ENCODE measurements around the gene CLCN5. TPM values are rescaled to one million over a fixed set of nuclear protein-coding genes. Genes with fewer than 3 reads are reported as not detected.

The CLCN5 gene
- total and polyA plus RNA-seq, 2 of the 13 experiments (the other 11 are each of a cell fraction or from before 2014, with no cell fraction given): 7.8 to 27.3 TPM

DNA sequence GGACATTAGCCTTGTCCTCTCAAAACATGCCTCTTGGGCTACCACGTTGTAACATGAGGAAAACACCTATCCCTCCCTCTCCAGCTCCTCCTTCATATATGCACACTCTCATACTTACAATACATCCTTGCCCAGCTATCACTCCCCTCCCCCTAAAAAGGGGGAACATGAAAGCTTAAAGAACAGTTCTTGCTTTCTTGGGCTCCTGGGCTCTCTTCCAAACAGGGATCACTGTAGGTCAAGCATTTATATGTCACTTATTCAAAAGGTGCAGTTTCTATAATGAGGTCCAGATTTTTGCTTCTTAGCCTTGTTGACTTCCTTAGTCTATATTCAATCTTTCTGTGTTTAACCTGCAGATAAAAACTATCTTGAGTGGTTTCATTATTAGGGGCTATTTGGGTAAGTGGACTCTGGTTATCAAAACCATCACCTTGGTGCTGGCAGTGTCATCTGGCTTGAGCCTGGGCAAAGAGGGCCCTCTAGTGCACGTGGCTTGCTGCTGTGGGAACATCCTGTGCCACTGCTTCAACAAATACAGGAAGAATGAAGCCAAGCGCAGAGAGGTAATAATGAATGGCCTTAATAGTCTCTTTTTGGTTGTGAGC is 159.0 kb downstream of the CLCN5 start:
- Histone ChIP-seq H3K36me3 (replicated peaks in 1 of 2; ENCODE audit: control insufficient read depth in 1 of 2, insufficient read depth in 2 of 2, low read length in 2 of 2) (no peaks in the 10 kb centered on the region; a peak in 1 of 5 replicates), H3K4me2 (ENCODE audit: low read depth, low read length) (no peak overlapping the region), H3K79me2 (ENCODE audit: insufficient read depth, low read length) (no peaks in the 10 kb centered on the region), H3K4me3 (replicated peaks in 1 of 3; ENCODE audit: insufficient read depth in 1 of 3, low read depth in 2 of 3, low read length in 3 of 3) (no peak overlapping the region), H2AFZ (ENCODE audit: low read length) (no peak overlapping the region), H3K27ac (ENCODE audit: extremely low read length, insufficient read depth, low read length) (no peak overlapping the region), H3K27me3 (ENCODE audit: control insufficient read depth in 1 of 2, insufficient read depth in 2 of 2, low read length in 2 of 2) (no peaks in the 10 kb centered on the region), H3K9me3 (ENCODE audit: low read length) (no peaks in the 10 kb centered on the region), H3K4me1 (ENCODE audit: insufficient read depth, low read length) (no peaks in the 10 kb centered on the region), H3K9ac (ENCODE audit: insufficient read depth, low read depth, low read length) (no peak overlapping the region), H4K20me1 (ENCODE audit: insufficient read depth, low read length) (no peaks in the 10 kb centered on the region)
- TF ChIP-seq, protein P1, sequence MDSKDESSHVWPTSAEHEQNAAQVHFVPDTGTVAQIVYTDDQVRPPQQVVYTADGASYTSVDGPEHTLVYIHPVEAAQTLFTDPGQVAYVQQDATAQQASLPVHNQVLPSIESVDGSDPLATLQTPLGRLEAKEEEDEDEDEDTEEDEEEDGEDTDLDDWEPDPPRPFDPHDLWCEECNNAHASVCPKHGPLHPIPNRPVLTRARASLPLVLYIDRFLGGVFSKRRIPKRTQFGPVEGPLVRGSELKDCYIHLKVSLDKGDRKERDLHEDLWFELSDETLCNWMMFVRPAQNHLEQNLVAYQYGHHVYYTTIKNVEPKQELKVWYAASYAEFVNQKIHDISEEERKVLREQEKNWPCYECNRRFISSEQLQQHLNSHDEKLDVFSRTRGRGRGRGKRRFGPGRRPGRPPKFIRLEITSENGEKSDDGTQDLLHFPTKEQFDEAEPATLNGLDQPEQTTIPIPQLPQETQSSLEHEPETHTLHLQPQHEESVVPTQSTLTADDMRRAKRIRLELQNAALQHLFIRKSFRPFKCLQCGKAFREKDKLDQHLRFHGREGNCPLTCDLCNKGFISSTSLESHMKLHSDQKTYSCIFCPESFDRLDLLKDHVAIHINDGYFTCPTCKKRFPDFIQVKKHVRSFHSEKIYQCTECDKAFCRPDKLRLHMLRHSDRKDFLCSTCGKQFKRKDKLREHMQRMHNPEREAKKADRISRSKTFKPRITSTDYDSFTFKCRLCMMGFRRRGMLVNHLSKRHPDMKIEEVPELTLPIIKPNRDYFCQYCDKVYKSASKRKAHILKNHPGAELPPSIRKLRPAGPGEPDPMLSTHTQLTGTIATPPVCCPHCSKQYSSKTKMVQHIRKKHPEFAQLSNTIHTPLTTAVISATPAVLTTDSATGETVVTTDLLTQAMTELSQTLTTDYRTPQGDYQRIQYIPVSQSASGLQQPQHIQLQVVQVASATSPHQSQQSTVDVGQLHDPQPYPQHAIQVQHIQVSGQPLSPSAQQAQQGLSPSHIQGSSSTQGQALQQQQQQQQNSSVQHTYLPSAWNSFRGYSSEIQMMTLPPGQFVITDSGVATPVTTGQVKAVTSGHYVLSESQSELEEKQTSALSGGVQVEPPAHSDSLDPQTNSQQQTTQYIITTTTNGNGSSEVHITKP (CRISPR knock-in tag; IDR thresholded peaks at IDR 0.05; ENCODE audit: low read depth): no peak
- TF ChIP-seq STAG1 (CRISPR knock-in tag; IDR thresholded peaks at IDR 0.05): peak; percentile 76
- TF ChIP-seq, protein P2, sequence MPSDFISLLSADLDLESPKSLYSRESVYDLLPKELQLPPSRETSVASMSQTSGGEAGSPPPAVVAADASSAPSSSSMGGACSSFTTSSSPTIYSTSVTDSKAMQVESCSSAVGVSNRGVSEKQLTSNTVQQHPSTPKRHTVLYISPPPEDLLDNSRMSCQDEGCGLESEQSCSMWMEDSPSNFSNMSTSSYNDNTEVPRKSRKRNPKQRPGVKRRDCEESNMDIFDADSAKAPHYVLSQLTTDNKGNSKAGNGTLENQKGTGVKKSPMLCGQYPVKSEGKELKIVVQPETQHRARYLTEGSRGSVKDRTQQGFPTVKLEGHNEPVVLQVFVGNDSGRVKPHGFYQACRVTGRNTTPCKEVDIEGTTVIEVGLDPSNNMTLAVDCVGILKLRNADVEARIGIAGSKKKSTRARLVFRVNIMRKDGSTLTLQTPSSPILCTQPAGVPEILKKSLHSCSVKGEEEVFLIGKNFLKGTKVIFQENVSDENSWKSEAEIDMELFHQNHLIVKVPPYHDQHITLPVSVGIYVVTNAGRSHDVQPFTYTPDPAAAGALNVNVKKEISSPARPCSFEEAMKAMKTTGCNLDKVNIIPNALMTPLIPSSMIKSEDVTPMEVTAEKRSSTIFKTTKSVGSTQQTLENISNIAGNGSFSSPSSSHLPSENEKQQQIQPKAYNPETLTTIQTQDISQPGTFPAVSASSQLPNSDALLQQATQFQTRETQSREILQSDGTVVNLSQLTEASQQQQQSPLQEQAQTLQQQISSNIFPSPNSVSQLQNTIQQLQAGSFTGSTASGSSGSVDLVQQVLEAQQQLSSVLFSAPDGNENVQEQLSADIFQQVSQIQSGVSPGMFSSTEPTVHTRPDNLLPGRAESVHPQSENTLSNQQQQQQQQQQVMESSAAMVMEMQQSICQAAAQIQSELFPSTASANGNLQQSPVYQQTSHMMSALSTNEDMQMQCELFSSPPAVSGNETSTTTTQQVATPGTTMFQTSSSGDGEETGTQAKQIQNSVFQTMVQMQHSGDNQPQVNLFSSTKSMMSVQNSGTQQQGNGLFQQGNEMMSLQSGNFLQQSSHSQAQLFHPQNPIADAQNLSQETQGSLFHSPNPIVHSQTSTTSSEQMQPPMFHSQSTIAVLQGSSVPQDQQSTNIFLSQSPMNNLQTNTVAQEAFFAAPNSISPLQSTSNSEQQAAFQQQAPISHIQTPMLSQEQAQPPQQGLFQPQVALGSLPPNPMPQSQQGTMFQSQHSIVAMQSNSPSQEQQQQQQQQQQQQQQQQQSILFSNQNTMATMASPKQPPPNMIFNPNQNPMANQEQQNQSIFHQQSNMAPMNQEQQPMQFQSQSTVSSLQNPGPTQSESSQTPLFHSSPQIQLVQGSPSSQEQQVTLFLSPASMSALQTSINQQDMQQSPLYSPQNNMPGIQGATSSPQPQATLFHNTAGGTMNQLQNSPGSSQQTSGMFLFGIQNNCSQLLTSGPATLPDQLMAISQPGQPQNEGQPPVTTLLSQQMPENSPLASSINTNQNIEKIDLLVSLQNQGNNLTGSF (CRISPR knock-in tag; IDR thresholded peaks at IDR 0.05): no peak
- no peak for TF ChIP-seq JUNB (CRISPR knock-in tag; IDR thresholded peaks at IDR 0.05; ENCODE audit: borderline replicate concordance)
- TF ChIP-seq RAD21 (CRISPR knock-in tag; IDR thresholded peaks at IDR 0.05): 0 out of 2 replicates have a peak, but pooled peaks have one; percentile 14
- TF ChIP-seq ZNF274 (CRISPR knock-in tag; IDR thresholded peaks at IDR 0.05): no peak
- no peak for TF ChIP-seq ZNF761 (CRISPR knock-in tag; conservative IDR thresholded peaks at IDR 0.05)
- TF ChIP-seq SMC3 (IDR thresholded peaks at IDR 0.05; ENCODE audit: low read length): peak; percentile 18; the same call in 1 of the 2 replicates
- no peak for TF ChIP-seq HMG20A (CRISPR knock-in tag; IDR thresholded peaks at IDR 0.05; ENCODE audit: borderline replicate concordance)
- no peak for TF ChIP-seq FOSL1 (CRISPR knock-in tag; IDR thresholded peaks at IDR 0.05; ENCODE audit: borderline replicate concordance)
- TF ChIP-seq, protein P3, sequence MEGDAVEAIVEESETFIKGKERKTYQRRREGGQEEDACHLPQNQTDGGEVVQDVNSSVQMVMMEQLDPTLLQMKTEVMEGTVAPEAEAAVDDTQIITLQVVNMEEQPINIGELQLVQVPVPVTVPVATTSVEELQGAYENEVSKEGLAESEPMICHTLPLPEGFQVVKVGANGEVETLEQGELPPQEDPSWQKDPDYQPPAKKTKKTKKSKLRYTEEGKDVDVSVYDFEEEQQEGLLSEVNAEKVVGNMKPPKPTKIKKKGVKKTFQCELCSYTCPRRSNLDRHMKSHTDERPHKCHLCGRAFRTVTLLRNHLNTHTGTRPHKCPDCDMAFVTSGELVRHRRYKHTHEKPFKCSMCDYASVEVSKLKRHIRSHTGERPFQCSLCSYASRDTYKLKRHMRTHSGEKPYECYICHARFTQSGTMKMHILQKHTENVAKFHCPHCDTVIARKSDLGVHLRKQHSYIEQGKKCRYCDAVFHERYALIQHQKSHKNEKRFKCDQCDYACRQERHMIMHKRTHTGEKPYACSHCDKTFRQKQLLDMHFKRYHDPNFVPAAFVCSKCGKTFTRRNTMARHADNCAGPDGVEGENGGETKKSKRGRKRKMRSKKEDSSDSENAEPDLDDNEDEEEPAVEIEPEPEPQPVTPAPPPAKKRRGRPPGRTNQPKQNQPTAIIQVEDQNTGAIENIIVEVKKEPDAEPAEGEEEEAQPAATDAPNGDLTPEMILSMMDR (CRISPR knock-in tag; IDR thresholded peaks at IDR 0.05): peak; percentile 71
- DNase-seq (ENCODE audit: low spot score): peak; percentile 10
- in situ Hi-C loops (cut with HindIII; ENCODE audit: extremely low pct_ligation_motif_present, low pct_unique_long_range_greater_than_20kb): loop anchor here (5.0 kb wide), 1 partner anchor 164 kb away; no protein-coding TSS in a partner anchor
- peak; percentile 60 for ATAC-seq
- ChIA-PET POLR2A (no interaction called here), CTCF (ENCODE audit: low intra/inter-chr PET ratio, low total read pairs) (interaction anchor here (1.6 kb wide), 1 partner anchor 166 kb away, joined by 6 read pairs; no protein-coding TSS in a partner anchor)
- no TSS peak for BruUV-seq (replicated peaks)
- peak; percentile 63 for FAIRE-seq
- intact Hi-C loops (cut with micrococcal nuclease; ENCODE audit: unreplicated experiment): loop anchor here (1.0 kb wide), 1 partner anchor 166 kb away; no protein-coding TSS in a partner anchor
- WGBS (ENCODE audit: low lambda C conversion rate): 88% methylated on average over 2 of the region's 3 CpGs
